H4 (cell line): Measurements from ENCODE around the gene ELFN1. TPM values are rescaled to one million over a fixed set of nuclear protein-coding genes. Genes with fewer than 3 reads are reported as not detected.

Experiments used
- DNase-seq: peaks from one replicate; pipeline ENCODE4 v3.0.0-alpha.2; 2015; ENCODE audit warnings: low spot score
- total RNA-seq: library from RNA; depleted of rRNA; stranded (reverse); fragments of >200 nt; shearing (Covaris generic); gene quantifications from 2 replicates; pipeline ENCODE4 v1.2.3, GENCODE V29; 2014; rRNA removed

ELFN1 gene
- total RNA-seq, result 0.37 and 0.41 TPM in 2 replicates

DNA sequence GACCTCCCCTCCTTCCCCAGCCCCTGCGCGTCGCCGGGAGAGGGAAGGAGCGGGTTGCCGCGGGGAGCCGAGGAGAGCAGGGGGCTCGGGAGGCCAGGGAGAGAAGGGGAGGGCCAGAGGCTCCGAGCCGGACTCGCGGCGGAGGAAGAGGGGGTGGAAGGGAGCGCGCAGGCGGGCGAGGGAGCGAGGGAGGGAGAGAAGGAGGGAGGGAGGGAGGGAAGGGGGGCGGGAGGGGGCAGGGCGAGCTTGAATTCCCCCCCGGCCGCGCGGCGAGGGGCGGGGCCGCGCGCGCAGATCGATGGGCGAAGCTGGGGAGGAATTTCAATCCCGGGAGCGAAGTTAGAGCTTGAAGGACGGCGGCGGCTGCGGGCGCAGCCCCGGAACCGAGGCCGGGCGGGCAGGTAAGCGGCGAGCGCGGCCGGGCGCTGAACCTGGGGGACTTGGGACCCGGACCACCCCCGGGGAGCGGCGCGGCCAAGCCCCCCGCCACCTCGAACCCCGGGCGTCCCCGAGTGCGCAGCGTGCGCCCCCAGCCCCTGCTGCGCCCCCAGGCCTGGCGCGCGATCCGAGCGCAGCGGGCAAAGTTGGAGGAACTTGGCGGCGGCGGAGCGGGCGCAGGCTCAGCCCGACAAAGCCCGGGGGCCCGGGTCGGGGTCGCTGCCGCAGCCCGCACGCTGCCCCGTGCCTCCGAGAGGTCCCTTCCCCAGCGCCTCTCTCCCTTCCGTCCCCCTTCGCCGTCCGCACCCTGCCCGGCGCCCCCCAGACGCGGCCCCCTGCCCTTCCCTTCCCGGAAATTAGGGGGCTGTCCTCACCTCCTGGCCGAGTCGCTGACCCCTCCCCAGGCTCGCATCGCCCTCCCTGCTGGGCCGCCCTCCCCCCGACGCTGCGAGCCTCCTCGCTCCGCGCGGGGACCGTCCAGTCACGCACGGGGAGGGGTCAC is at the start of gene ELFN1:
Gene ELFN1, plus strand, starts transcription at position 324 of the 940 bp plus-strand sequence. CDS start 74,320 bp downstream, outside the sequence.
- no peak for DNase-seq

DNA sequence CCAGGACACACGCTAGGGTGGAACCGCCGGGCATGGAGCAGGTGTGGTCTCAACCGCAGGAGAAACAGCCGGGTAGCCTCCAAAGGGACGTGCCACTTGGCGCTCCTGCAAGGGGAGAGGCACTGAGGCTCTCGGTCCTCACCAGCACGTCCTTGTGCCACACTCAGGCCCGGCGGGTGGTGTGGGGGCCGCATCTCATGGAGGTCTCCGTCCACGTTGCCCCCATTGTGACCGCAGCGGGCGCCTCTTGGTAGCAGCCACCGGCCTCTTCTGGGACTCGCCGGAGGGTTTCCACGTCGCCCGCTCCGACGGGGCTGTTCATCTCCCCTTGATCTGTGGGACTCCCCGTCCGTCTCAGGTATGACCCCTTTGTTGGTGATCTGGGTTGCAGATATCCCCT is 49.2 kb upstream of the ELFN1 start:
- no peak for DNase-seq

DNA sequence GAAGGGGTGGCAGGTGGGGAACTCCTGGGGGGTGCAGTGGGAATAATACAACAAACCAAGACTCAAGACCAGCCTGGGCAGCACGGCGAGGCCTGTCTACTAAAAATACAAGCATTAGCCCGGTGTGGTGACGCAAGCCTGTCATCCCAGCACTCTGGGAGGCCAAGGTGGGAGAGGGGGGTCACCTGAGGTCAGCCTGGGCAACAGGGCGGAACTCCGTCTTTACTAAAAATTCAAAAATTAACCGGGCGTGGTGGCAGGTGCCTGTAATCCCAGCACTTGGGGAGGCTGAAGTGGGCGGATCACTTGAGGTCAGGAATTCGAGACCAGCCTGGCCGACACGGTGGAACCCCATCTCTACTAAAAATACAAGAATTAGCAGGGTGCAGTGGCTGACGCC is 48.4 kb upstream of the ELFN1 start:
- no peak for DNase-seq

DNA sequence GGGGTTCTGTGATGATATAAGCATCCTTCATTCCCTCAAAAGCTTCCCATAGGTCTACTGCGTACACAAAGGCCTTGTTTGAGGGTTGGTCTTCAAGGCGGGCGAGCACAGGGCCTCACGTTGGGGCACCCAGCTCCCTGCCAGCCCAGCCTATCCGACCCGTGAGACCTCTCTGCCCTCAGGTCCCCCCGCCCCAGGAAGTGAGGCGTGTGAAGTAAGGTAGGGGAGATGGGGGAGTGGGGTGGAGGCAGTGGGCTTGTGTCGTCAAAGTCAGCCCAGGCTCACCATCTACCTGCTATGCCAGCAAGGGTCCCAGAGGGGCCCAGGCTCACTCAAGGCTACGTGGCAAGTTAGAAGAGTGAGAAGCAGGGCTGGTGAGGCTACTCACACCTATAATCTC is 47.6 kb upstream of the ELFN1 start:
- DNase-seq, result no peak

GRCh38 chr7:1623810-1624209 is 46.3 kb upstream of the ELFN1 start:
- DNase-seq, result no peak

DNA sequence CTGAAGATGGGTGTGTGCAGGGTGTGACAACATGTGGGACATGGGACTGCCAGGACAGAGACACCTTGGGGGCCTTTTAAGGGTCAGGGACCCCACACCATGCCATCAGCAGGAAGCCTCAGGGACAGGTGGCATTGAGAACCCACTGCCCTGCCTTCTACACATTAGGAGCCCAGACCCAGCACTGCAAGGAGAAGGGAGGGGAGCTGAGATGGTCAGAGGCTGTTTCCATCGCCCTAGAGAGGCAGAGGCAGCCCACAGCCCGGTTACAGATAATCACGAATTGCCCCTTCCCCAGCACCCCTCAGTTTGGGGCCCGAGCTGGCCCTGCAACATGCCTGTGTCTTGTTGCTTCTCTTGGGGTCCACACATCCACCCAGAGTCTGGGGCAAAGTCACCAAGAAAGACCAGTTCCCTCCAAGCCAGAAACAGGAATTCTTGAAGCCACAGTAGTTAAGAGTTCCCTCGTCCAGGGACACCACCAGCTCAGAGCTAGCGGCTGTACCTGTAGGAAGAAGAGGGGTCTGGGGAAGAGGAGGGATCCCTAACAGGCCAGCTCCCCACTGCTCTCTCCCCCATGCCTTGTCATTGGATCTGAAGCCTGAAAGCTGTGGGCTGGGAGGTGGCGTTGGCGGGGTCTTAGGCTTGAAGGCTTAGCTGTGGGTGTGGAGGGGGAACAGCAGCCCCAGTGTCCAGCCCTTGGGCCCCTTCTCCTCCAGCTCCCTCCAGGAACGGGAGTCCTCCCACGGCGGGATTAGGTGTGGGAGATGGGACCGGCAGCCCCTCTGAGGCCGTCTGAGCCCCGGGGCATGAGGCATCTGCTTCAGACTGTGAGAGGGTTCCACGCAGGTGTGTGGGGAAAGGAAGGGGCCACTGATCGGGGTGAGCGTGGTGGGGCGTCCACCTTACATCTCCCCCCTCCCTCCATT is 44.8 kb upstream of the ELFN1 start:
- DNase-seq, result no peak

GRCh38 chr7:1626769-1627168 is 43.3 kb upstream of the ELFN1 start:
- DNase-seq, result no peak

GRCh38 chr7:1630700-1631336 is 39.3 kb upstream of the ELFN1 start:
- DNase-seq, result no peak

DNA sequence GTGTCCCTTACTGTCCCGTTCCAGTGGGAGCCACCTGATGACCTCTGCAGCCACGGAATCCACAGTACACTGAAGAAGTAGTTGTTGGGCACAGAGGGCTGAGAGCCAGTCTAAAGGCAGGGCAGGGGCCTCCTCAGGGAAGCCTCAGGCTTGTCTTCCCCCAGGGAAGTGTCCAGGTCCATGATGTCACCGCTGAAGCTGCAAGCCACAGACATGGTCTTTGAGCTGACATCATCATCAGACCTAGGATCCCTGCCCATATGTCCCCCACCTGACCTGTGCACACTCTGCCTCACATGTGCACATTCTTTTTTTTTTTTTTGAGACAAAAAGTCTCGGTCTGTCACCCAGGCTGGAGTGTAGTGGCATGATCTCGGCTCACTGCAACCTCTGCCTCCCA is 38.4 kb upstream of the ELFN1 start:
- no peak for DNase-seq

DNA sequence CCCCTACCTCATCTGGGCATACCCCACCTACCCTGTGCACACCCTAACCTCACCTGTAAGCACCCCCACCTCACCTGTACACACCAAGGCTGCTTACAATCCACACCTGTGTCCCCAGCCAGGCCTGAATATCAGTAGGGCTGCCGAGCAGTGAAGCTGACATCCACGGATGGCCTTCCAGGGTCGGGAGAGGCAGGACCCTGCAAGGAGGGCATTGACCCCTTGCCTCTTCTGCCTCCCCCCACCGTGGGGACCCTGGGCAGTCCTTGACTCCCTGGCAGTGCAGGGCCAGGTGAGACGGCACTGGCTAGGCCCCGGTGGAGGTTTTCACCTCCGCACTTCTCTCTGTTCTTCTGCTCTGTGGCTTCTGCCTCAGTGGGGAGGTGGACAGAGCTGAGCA is 37.6 kb upstream of the ELFN1 start:
- DNase-seq, result no peak

DNA sequence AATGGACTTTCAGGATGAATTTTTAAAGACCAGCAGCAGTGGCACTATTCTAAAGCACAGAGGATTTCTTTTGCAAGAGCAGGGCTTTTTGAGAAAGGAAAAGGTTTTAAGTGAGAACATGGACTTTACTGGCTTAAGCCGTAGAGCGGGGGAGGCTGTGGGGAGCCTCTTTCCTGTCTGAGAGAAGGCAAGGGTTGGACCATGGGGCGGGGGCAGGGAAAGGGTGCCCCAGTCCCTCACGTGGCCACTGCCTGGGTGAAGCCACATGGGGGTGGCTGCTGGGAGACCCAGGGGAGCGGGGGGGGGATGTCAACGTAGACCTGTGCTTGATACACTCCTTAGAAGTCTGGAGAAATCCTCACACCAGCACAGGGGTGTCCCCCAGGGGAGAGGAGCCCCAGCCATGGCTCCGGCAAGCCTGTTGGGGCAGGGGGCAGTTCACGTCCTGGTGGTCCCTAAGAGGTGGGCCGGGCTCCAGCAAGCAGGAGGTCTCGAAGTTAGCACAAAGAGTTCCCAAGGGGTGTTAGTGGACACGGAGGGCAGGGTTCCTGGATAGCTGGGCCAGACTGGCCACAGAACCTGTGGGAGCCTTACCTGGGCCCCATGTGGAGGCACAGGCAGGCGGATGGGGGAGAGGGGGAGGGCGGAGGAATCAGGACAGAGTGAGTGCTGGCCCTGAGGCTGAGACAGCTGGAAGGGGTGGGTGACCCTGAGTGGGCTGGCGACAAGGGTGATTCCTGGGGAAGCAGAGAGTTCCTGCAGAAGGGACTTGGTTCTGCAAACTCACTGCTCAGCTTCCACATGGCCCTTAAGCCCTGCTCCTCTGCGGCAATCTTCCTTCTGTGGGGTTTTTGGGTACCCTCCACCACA is 36.9 kb upstream of the ELFN1 start:
- no peak for DNase-seq

DNA sequence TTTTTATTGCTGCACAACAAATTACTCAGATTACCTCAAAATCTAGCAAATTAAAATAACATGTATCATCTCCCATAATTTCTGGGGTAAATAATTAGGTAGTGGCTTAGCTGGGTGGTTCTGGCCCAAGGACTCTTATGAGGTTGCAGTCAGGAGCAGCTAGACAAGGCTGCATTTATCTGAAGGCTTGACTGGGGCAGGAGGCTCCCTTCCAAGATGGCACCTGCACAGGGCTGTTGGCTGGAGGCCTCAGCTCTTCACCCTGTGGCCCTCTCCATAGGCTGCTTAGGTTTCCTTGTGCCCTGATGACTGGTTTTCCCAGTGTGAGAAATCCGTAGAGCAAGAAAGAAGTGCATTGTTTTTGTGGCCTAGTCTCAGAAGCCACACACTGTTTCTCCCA is 34.7 kb upstream of the ELFN1 start:
- DNase-seq, result no peak

DNA sequence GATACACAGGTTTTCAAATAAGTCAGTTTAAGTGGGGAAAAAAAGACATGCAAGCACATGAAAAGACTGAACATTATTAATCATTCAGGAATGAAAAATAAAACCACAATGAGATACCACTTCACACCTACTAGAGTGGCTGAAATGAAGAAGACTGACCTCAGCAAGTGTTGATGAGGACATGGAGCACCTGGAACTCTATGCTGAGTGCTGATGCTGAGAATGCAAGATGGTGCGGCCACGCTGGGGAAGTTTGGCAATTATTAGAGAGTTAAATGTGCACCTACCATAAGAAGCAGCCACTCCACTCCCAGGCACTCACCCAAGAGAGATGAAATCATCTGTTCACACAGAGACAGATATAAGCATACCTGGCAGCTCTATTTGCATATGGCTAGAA is 32.9 kb upstream of the ELFN1 start:
- DNase-seq, result no peak

DNA sequence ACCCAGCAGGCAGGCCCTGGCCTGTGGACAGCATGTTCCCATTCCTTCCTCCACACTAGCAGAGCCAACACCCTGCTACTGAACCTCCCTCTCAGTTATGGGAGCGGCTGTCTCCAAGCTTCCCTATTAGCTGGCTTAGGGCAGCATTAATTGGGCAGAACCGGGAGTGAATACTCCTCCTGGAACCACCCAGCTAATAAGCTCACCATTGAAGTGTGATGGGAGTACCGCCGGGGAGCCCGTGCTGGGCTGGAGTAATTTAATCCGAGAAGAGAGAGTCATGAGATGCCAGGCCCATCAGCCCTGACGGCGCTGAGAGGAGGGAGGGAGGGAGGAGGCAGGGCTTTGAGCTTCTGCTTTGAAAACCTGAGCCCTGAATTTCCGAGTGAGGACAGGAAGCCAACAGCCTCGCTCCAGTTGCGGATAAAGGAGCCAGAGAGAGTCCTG is 31.8 kb upstream of the ELFN1 start:
- no peak for DNase-seq

GRCh38 chr7:1639071-1639470 is 31.0 kb upstream of the ELFN1 start:
- DNase-seq, result no peak

GRCh38 chr7:1639532-1640175 is 30.4 kb upstream of the ELFN1 start:
- DNase-seq, result no peak

GRCh38 chr7:1640376-1641172 is 29.5 kb upstream of the ELFN1 start:
- DNase-seq, result no peak

- DNase-seq, result no peak
Observed at GRCh38 chr7:1641173-1641572, 28.9 kb upstream of the ELFN1 start.

DNA sequence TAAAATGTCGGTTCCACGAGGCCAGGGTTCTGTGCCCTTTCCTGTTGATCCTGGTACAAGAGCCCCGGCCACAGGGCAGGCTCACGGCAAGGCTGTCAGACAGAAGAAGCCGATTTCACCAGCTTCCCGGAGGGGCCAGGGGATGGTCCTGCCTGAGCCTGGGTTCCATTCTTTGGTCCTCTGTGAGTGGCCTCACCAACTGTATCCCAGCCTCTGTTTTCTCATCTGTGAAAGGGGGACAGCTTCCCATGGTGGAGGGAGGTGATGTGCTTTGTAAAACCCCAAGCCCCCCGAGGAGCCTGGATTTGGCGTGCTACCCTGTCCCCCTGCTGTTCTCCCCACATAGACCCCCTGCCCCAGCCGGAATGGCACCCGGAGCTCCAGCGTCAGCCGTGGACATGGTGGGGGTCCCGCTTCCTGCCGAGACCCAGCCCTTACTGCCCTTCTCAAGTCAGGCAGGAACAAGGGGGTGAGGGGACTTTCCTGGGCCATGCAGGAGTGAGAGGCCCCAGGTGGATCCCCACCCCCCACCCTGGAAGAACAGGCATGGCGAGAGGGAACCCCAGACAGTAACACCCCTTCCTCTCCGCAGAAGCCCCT is 28.3 kb upstream of the ELFN1 start:
- DNase-seq, result no peak
